ENCODE data around the gene TNNT3. TPM values are rescaled to one million over a fixed set of nuclear protein-coding genes. Genes with fewer than 3 reads are reported as not detected.

The TNNT3 gene
- total RNA-seq, 1 experiment from 2014 or later: 0.88 TPM

DNA sequence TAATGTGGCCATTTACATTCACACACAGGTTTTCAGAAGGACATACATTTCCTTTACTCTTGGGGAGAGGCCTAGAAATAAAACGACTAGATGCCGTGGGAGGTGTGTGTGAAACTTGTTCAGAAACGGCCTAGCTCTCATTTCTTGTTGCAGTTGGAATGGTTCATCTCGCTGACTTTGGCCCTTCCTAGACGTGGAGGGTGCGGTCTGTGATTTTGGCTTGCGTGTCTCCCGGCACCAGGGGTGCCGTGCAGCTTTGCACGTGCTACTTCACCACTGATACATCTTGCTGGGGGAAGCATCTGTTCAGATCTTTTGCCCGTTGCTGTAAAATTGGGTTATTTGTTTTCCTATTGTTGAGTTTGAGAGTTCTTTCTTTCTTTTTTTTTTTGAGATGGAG lies 24.7 kb upstream of the TNNT3 start:
- TF ChIP-seq, protein P1, sequence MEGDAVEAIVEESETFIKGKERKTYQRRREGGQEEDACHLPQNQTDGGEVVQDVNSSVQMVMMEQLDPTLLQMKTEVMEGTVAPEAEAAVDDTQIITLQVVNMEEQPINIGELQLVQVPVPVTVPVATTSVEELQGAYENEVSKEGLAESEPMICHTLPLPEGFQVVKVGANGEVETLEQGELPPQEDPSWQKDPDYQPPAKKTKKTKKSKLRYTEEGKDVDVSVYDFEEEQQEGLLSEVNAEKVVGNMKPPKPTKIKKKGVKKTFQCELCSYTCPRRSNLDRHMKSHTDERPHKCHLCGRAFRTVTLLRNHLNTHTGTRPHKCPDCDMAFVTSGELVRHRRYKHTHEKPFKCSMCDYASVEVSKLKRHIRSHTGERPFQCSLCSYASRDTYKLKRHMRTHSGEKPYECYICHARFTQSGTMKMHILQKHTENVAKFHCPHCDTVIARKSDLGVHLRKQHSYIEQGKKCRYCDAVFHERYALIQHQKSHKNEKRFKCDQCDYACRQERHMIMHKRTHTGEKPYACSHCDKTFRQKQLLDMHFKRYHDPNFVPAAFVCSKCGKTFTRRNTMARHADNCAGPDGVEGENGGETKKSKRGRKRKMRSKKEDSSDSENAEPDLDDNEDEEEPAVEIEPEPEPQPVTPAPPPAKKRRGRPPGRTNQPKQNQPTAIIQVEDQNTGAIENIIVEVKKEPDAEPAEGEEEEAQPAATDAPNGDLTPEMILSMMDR (IDR thresholded peaks at IDR 0.05; ENCODE audit: insufficient read depth in 1 of 2, low read depth in 1 of 2, low read length in 1 of 2, severe bottlenecking in 1 of 2, unreplicated experiment in 1 of 2): no peak
- H3K36me3 ChIP-seq (ENCODE audit: control insufficient read depth, insufficient read depth, low read length): no peaks in the 10 kb centered on the region
- no peak for DNase-seq
- no TSS peak for BruUV-seq (replicated peaks)
- H3K36me3 Mint-ChIP-seq (ENCODE audit: insufficient read depth, unreplicated experiment): no peaks in the 10 kb centered on the region
- H3K27me3 Mint-ChIP-seq (ENCODE audit: insufficient read depth, unreplicated experiment): peaks cover 3% of the 10 kb centered on the region
- intact Hi-C loops (cut with micrococcal nuclease; ENCODE audit: unreplicated experiment): no loop called here
- ChIA-PET POLR2A (no interaction called here), CTCF (no interaction called here)
- H3K9me3 ChIP-seq: no peaks in the 10 kb centered on the region
- no peak overlapping the region for H3K27ac Mint-ChIP-seq (ENCODE audit: unreplicated experiment)
- no peak overlapping the region for H3K4me3 ChIP-seq (ENCODE audit: low read depth, low read length)
- no peak overlapping the region for H3K4me3 Mint-ChIP-seq (ENCODE audit: unreplicated experiment)
- no peaks in the 10 kb centered on the region for H3K9me3 Mint-ChIP-seq (ENCODE audit: unreplicated experiment)
- no peaks in the 10 kb centered on the region for H3K27me3 ChIP-seq (replicated peaks; ENCODE audit: control insufficient read depth, insufficient read depth, low read length)
- H3K4me1 ChIP-seq: no peaks in the 10 kb centered on the region
- H3K4me1 Mint-ChIP-seq (ENCODE audit: low read depth, unreplicated experiment): no peaks in the 10 kb centered on the region

GRCh38 chr11:1896468-1896867 lies 23.0 kb upstream of the TNNT3 start:
- H3K27me3 Mint-ChIP-seq (ENCODE audit: insufficient read depth, unreplicated experiment): peaks cover 3% of the 10 kb centered on the region
- no peaks in the 10 kb centered on the region for H3K4me1 Mint-ChIP-seq (ENCODE audit: low read depth, unreplicated experiment)
- H3K4me3 Mint-ChIP-seq (ENCODE audit: unreplicated experiment): no peak overlapping the region
- H3K9me3 Mint-ChIP-seq (ENCODE audit: unreplicated experiment): no peaks in the 10 kb centered on the region
- no peaks in the 10 kb centered on the region for H3K4me1 ChIP-seq
- ChIA-PET POLR2A (no interaction called here), CTCF (no interaction called here)
- H3K36me3 Mint-ChIP-seq (ENCODE audit: insufficient read depth, unreplicated experiment): no peaks in the 10 kb centered on the region
- no TSS peak for BruUV-seq (replicated peaks)
- intact Hi-C loops (cut with micrococcal nuclease; ENCODE audit: unreplicated experiment): no loop called here
- no peaks in the 10 kb centered on the region for H3K9me3 ChIP-seq
- no peaks in the 10 kb centered on the region for H3K27me3 ChIP-seq (replicated peaks; ENCODE audit: control insufficient read depth, insufficient read depth, low read length)
- H3K27ac Mint-ChIP-seq (ENCODE audit: unreplicated experiment): no peak overlapping the region
- H3K4me3 ChIP-seq (ENCODE audit: low read depth, low read length): no peak overlapping the region
- no peak for DNase-seq
- TF ChIP-seq, protein P1 (IDR thresholded peaks at IDR 0.05; ENCODE audit: insufficient read depth in 1 of 2, low read depth in 1 of 2, low read length in 1 of 2, severe bottlenecking in 1 of 2, unreplicated experiment in 1 of 2): no peak
- H3K36me3 ChIP-seq (ENCODE audit: control insufficient read depth, insufficient read depth, low read length): no peaks in the 10 kb centered on the region

DNA sequence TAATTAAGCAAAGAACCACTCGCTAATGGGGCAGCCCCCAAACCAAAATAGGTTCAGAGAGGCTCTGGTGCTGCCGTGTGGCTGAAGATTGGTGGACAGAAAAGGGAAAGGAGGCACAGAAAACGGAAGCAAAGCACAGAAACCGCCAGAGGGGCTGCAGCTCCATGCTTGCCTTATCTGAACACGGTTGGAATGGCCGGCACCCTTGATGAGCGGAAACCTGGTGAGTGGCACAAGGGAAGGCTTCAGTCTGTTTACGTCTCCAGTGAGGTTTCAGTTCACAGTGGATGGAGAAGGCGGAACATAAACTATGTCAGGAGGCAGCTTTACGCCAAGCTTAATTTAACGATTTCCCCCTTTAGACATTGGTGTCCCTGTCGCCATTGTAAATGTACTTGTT lies 22.6 kb upstream of the TNNT3 start:
- Histone ChIP-seq H3K4me3 (ENCODE audit: low read depth, low read length) (no peak overlapping the region), H3K4me1 (no peaks in the 10 kb centered on the region), H3K27me3 (replicated peaks; ENCODE audit: control insufficient read depth, insufficient read depth, low read length) (no peaks in the 10 kb centered on the region), H3K9me3 (no peaks in the 10 kb centered on the region), H3K36me3 (ENCODE audit: control insufficient read depth, insufficient read depth, low read length) (no peaks in the 10 kb centered on the region)
- ChIA-PET POLR2A (no interaction called here), CTCF (no interaction called here)
- Mint-ChIP-seq H3K4me3 (ENCODE audit: unreplicated experiment) (no peak overlapping the region), H3K4me1 (ENCODE audit: low read depth, unreplicated experiment) (no peaks in the 10 kb centered on the region), H3K9me3 (ENCODE audit: unreplicated experiment) (no peaks in the 10 kb centered on the region), H3K36me3 (ENCODE audit: insufficient read depth, unreplicated experiment) (no peaks in the 10 kb centered on the region), H3K27me3 (ENCODE audit: insufficient read depth, unreplicated experiment) (peaks cover 3% of the 10 kb centered on the region), H3K27ac (ENCODE audit: unreplicated experiment) (no peak overlapping the region)
- TF ChIP-seq, protein P1 (IDR thresholded peaks at IDR 0.05; ENCODE audit: insufficient read depth in 1 of 2, low read depth in 1 of 2, low read length in 1 of 2, severe bottlenecking in 1 of 2, unreplicated experiment in 1 of 2): no peak
- no TSS peak for BruUV-seq (replicated peaks)
- intact Hi-C loops (cut with micrococcal nuclease; ENCODE audit: unreplicated experiment): no loop called here
- no peak for DNase-seq

Data from Caco-2 (cell line).